Neural progenitor cell (in vitro differentiated cells): Measurements from ENCODE around the gene TUBA8.

Source experiments
- CTCF ChIP-seq: fragments of 200-600 bp; sonication (generic); IDR thresholded peaks from 2 replicates; pipeline ENCODE4 v1.5.1; 2017; ENCODE audit warnings: antibody characterized with exemption, mild to moderate bottlenecking
- EZH2 ChIP-seq: fragments of 200-600 bp; sonication (generic); IDR thresholded peaks from 2 replicates; pipeline ENCODE4 v1.6.1; 2017; ENCODE audit warnings: antibody characterized with exemption, mild to moderate bottlenecking, moderate library complexity

GRCh38 chr22:18067121-18067520 is 43.5 kb upstream of the TUBA8 start:
- TF ChIP-seq CTCF: no peak
- TF ChIP-seq EZH2: no peak
